ENCODE data around the gene IGF2BP2.
A peak's percentile ranks its signal among the peaks of the same experiment; 100 is the strongest.

The IGF2BP2 gene

GRCh38 chr3:185740133-185740532 is 84.7 kb downstream of the IGF2BP2 start:
- H3K27ac ChIP-seq = no peak overlapping the region
- no peak for TF ChIP-seq ZFX (IDR thresholded peaks at IDR 0.05)
- no peak for TF ChIP-seq CTCF (conservative IDR thresholded peaks at IDR 0.05)

- no peak overlapping the region for H3K27ac ChIP-seq
- TF ChIP-seq ZFX (IDR thresholded peaks at IDR 0.05) (no peak), CTCF (conservative IDR thresholded peaks at IDR 0.05) (no peak)
Observed at GRCh38 chr3:185739264-185739701, 85.6 kb downstream of the IGF2BP2 start.

GRCh38 chr3:185737740-185738680 is 86.8 kb downstream of the IGF2BP2 start:
- TF ChIP-seq ZFX (IDR thresholded peaks at IDR 0.05) (no peak), CTCF (conservative IDR thresholded peaks at IDR 0.05) (no peak)
- no peak overlapping the region for H3K27ac ChIP-seq

- no peak overlapping the region for H3K27ac ChIP-seq
- TF ChIP-seq ZFX (IDR thresholded peaks at IDR 0.05) = no peak
- TF ChIP-seq CTCF (conservative IDR thresholded peaks at IDR 0.05) = no peak
Observed at GRCh38 chr3:185737020-185737419, 87.8 kb downstream of the IGF2BP2 start.

- no peak for TF ChIP-seq ZFX (IDR thresholded peaks at IDR 0.05)
- TF ChIP-seq CTCF (conservative IDR thresholded peaks at IDR 0.05) = no peak
- H3K27ac ChIP-seq = no peak overlapping the region
Observed at GRCh38 chr3:185734725-185735096, 90.1 kb downstream of the IGF2BP2 start.

GRCh38 chr3:185733980-185734724 is 90.7 kb downstream of the IGF2BP2 start:
- peak; percentile 92 for TF ChIP-seq CTCF (conservative IDR thresholded peaks at IDR 0.05)
- TF ChIP-seq ZFX (IDR thresholded peaks at IDR 0.05) = no peak
- H3K27ac ChIP-seq = no peak overlapping the region

- no peak overlapping the region for H3K27ac ChIP-seq
- TF ChIP-seq CTCF (conservative IDR thresholded peaks at IDR 0.05) = no peak
- TF ChIP-seq ZFX (IDR thresholded peaks at IDR 0.05) = no peak
Observed at GRCh38 chr3:185732782-185733181, 92.1 kb downstream of the IGF2BP2 start.
